Prostate gland (tissue), 2 donors: ENCODE data around the gene ADGRL3. TPM values are rescaled to one million over a fixed set of nuclear protein-coding genes. Genes with fewer than 3 reads are reported as not detected.

Experiments used
- DNase-seq: peaks from one replicate; pipeline ENCODE4 v3.0.0-alpha.2; 2019; ENCODE audit warnings: low spot score
- H3K27ac ChIP-seq, 2 donors: fragments of 200-600 bp; sonication (generic); 2 replicates each; pipeline ENCODE4 v1.5.1; 2017 to 2019
- H3K27me3 ChIP-seq: fragments of 200-600 bp; sonication (generic); replicated peaks from 2 replicates; pipeline ENCODE4 v1.5.1; 2019; ENCODE audit not compliant: insufficient read depth
- H3K36me3 ChIP-seq, 2 donors: fragments of 200-600 bp; sonication (generic); 1 replicate in 1 of 2; 2 replicates in 1 of 2; pipeline versions ENCODE4 v1.5.1 to v1.8.1; 2017 to 2019
- H3K4me1 ChIP-seq: fragments of 200-600 bp; sonication (generic); replicated peaks from 2 replicates; pipeline ENCODE4 v1.5.1; 2019
- H3K4me3 ChIP-seq, 2 donors: fragments of 200-600 bp; sonication (generic); 2 replicates each; pipeline ENCODE4 v1.5.1; 2017 to 2019
- H3K9me3 ChIP-seq: fragments of 200-600 bp; sonication (generic); 2 replicates; pipeline ENCODE4 v1.5.1; 2017
- POLR2A ChIP-seq: fragments of 450-650 bp; IDR thresholded peaks from one replicate; pipeline ENCODE4 v1.6.1; 2016; ENCODE audit warnings: antibody characterized with exemption, mild to moderate bottlenecking
- POLR2AphosphoS5 ChIP-seq: sonication (generic); formaldehyde crosslinking; IDR thresholded peaks from one replicate; pipeline ENCODE4 v1.6.1; 2017; ENCODE audit warnings: antibody characterized with exemption
- WGBS: methylation state at CpG from one replicate; pipeline ENCODE4 v1.1.5; 2018; 5-methylcytosine and 5-hydroxymethylcytosine counted together
- intact Hi-C: fragments of 100-400 bp; cut with DNase I; formaldehyde crosslinking; loops from one replicate; pipeline ENCODE4 v1.14.2; 2022
- total RNA-seq, 2 donors: library from RNA; depleted of rRNA; stranded (reverse); fragments of >200 nt; gene quantifications; one replicate each; pipeline ENCODE4 v1.1.0, GENCODE V29; 2016
- TF ChIP-seq, protein P1 (sequence below), 4 experiments: fragments of 200-600 bp in 2 of 4; fragments of 450-650 bp in 2 of 4; sonication (generic) in 2 of 4; IDR thresholded peaks; 1 replicate in 3 of 4; 2 replicates in 1 of 4; pipeline ENCODE4 v1.5.1; 2016 to 2019; ENCODE audit warnings: antibody characterized with exemption in 4 of 4, mild to moderate bottlenecking in 2 of 4, moderate library complexity in 2 of 4

ADGRL3 gene
- total RNA-seq, 2 donors from 2014 or later: 1.7 to 23.5 TPM

- no peaks in the 10 kb centered on the region for H3K27me3 ChIP-seq
- TF ChIP-seq POLR2A: no peak
- TF ChIP-seq, protein P1, sequence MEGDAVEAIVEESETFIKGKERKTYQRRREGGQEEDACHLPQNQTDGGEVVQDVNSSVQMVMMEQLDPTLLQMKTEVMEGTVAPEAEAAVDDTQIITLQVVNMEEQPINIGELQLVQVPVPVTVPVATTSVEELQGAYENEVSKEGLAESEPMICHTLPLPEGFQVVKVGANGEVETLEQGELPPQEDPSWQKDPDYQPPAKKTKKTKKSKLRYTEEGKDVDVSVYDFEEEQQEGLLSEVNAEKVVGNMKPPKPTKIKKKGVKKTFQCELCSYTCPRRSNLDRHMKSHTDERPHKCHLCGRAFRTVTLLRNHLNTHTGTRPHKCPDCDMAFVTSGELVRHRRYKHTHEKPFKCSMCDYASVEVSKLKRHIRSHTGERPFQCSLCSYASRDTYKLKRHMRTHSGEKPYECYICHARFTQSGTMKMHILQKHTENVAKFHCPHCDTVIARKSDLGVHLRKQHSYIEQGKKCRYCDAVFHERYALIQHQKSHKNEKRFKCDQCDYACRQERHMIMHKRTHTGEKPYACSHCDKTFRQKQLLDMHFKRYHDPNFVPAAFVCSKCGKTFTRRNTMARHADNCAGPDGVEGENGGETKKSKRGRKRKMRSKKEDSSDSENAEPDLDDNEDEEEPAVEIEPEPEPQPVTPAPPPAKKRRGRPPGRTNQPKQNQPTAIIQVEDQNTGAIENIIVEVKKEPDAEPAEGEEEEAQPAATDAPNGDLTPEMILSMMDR (IDR thresholded peaks at IDR 0.05): no peak
- TF ChIP-seq POLR2AphosphoS5: no peak
- 100% methylated on average over 1 of the region's 1 CpG for WGBS
- H3K4me1 ChIP-seq: no peaks in the 10 kb centered on the region
- H3K4me3 ChIP-seq: no peak overlapping the region
- H3K36me3 ChIP-seq: no peaks in the 10 kb centered on the region
- intact Hi-C loops: no loop called here
- no peaks in the 10 kb centered on the region for H3K9me3 ChIP-seq
- no peak for DNase-seq
- no peak overlapping the region for H3K27ac ChIP-seq
Measured at GRCh38 chr4:61924131-61924530, 724.0 kb downstream of the ADGRL3 start.

DNA sequence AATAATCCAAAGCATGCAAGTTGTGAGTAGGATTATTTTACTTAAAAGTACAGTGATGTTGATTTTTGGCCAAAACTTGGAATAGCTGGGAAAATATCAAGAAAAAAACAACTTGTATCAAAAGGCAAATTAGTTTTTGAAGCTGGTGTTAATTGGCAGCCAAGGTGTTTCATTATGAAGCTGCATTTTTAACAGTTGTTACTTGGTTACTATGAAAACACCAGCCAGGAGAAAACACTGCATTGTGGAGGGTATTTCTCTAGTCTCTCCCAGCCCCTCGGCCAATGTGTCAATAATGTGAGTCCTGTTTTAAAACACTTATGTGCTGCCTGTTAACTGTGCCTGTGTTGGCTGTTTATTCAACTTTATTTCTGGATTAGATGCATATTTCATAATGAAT is 733.4 kb downstream of the ADGRL3 start:
- no peak for DNase-seq
- intact Hi-C loops: no loop called here
- Histone ChIP-seq H3K36me3 (no peaks in the 10 kb centered on the region), H3K4me3 (no peak overlapping the region), H3K4me1 (no peaks in the 10 kb centered on the region), H3K9me3 (no peaks in the 10 kb centered on the region), H3K27me3 (no peaks in the 10 kb centered on the region), H3K27ac (no peak overlapping the region)
- WGBS: 43% methylated on average over 1 of the region's 1 CpG
- TF ChIP-seq, protein P1 (IDR thresholded peaks at IDR 0.05): no peak
- no peak for TF ChIP-seq POLR2A
- TF ChIP-seq POLR2AphosphoS5: no peak

DNA sequence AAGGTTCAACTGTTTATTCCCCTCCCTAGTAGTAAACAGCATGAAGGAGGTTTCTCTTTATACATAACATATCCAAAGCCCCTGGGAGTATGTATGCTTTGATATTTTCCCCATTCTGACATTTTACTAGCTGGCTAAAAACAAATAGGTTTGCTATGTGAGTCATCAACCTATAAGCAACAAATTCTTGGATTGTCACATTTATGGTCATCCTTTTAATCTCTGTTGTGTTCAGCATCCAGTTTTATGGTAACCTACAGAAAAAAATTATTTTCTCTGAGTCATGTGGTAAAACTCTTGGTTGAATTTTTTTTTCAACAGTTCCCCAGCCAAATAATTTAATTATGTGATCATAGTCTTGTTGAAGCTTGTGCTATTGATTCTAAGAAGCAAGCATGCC is 734.1 kb downstream of the ADGRL3 start:
- Histone ChIP-seq H3K27ac (no peak overlapping the region), H3K27me3 (no peaks in the 10 kb centered on the region), H3K4me1 (no peaks in the 10 kb centered on the region), H3K36me3 (no peaks in the 10 kb centered on the region), H3K9me3 (no peaks in the 10 kb centered on the region), H3K4me3 (no peak overlapping the region)
- intact Hi-C loops: no loop called here
- TF ChIP-seq, protein P1 (IDR thresholded peaks at IDR 0.05): no peak
- TF ChIP-seq POLR2A: no peak
- no peak for TF ChIP-seq POLR2AphosphoS5
- no peak for DNase-seq

DNA sequence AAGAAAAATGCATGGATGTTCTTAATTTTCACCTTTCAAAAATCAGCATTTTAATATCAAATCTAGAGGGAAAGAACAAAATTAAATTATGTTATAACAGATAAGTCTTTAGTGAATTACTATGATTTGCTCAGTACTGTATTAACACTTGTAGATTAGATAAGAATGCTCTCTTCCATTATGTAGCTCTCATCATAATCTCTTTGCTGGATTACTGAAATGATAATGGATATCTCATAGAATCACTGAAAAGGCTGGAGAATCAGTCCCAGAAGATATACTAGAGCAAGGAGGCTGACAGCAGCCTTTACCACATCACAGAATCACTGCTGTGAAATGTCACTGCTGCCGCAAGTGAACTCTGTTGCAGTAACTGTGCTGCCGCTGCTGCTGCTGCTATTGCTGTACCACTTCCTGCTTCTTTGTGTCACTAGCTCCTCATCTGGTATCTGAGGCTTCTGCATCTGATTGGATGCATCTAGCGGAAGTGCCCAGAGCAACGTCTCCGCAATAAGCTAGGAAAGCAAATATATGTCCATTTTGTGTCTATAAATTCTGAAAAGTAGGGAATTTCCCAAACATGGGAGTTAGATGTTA is 738.2 kb downstream of the ADGRL3 start:
- Histone ChIP-seq H3K4me1 (no peaks in the 10 kb centered on the region), H3K27me3 (no peaks in the 10 kb centered on the region), H3K36me3 (no peaks in the 10 kb centered on the region), H3K9me3 (no peaks in the 10 kb centered on the region), H3K4me3 (no peak overlapping the region), H3K27ac (no peak overlapping the region)
- 89% methylated on average over 5 of the region's 5 CpGs for WGBS
- DNase-seq: no peak
- intact Hi-C loops: no loop called here
- no peak for TF ChIP-seq POLR2A
- TF ChIP-seq, protein P1 (IDR thresholded peaks at IDR 0.05): no peak
- TF ChIP-seq POLR2AphosphoS5: no peak

DNA sequence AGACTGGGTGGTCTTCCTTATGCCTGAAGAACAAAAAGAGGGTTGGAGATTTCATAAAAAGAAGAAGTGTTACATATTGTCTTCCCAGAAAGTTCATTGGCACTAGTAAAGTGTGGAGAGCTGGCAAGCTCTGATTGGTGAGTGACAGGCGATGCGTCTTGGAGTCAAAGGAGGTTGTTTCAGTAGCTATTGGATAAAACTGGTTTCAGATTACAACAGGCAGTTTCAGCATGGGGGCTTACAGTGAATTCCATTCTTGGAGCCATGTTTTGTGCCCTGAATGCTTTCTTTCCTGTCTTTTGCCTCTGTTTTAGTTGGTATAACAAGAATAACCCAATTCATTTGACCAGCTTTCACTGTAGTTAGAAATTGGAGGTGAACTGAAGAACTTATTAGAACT is 750.5 kb downstream of the ADGRL3 start:
- WGBS: 88% methylated on average over 2 of the region's 2 CpGs
- Histone ChIP-seq H3K27ac (no peak overlapping the region), H3K36me3 (no peaks in the 10 kb centered on the region), H3K4me1 (no peaks in the 10 kb centered on the region), H3K27me3 (no peaks in the 10 kb centered on the region), H3K4me3 (no peak overlapping the region), H3K9me3 (no peaks in the 10 kb centered on the region)
- intact Hi-C loops: no loop called here
- no peak for TF ChIP-seq POLR2A
- TF ChIP-seq, protein P1 (IDR thresholded peaks at IDR 0.05): no peak
- no peak for TF ChIP-seq POLR2AphosphoS5
- no peak for DNase-seq
